GM18907 (cell line): ENCODE measurements around the gene FOXP1.
"Not testable (repeated sequence)": the region's sequence is repeated elsewhere in the genome, so short reads cannot be mapped to it uniquely, and the experiment has no call there.

ENCODE experiments used
- ATAC-seq: cut with Tn5 transposase; IDR thresholded peaks from one replicate; pipeline ENCODE4 v1.9.1; 2021; ENCODE audit warnings: mild to moderate bottlenecking, moderate library complexity; ENCODE audit not compliant: unreplicated experiment

FOXP1 gene

DNA sequence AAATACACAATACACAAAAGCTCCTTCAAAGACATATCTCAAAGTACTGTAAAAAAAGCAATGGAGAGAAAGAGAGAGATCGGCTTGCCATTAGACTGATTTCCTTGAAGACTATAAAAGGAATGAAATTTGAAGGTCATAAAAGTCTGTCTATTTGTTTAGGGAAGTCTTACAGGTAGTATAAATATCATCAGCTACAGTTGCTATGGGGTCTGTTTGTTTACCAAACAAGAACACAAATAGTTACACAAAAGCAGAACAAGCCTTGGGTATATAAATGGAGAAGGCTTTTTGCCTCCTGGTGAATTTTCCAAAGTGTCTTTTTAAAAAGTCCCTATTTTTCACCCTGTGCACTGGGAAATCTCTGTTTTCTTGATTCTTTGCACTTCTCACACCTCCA, 552.3 kb downstream of the FOXP1 start:
- ATAC-seq, result no peak

DNA sequence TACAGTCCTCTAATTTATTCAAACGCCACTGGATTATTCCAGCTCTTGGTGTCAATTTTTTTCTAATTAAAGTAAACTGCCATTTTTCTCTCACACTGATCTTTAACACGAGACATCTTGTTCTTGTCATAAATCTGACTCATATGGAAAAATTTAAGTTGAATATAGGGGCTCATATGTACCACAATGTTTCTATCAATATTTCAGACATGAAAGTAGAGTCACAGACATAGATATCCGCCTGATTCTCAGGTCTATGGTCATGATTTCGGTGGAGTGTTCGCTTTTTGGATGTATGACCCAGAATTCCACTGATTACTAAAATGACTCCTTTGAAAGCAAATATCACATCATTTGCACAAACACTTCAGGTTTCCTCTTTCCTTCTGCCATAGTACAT, 552.8 kb downstream of the FOXP1 start:
- ATAC-seq, result no peak

DNA sequence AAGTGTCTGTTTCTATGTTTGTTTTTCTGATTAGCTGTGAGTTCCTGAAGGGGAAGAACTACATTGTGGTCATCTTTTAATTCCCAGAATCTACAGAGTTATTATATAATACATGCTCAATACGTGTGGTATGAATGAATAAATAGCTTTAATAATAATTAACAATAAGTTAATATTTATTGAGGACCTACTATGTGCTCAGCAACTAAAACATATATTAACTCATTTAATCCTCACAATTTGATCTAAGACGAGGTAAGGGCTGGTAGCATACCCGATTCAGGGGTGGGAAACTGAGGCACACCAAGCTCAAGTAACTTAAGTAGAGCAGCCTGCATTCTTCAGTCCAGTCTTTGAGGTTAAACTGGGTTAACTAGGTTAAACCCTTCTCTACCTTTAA, 553.8 kb downstream of the FOXP1 start:
- ATAC-seq, result no peak

DNA sequence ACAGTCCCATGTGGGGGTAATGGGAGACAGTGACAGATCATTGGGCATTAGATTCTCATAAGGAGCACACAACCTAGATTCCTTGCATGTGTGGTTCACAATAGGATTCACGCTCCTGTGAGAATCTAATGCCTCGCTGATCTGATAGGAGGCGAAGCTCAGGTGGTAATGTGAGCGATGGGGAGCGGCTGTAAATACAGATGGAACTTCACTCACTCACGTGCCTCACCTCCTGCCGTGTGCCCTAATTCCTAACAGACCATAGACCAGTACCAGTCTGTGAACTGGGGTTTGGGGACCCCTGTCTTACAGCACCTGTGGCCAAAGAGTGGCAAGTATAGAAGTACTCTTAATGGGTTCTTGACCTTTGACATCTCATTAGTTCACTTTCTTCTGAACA, 554.7 kb downstream of the FOXP1 start:
- no peak for ATAC-seq

DNA sequence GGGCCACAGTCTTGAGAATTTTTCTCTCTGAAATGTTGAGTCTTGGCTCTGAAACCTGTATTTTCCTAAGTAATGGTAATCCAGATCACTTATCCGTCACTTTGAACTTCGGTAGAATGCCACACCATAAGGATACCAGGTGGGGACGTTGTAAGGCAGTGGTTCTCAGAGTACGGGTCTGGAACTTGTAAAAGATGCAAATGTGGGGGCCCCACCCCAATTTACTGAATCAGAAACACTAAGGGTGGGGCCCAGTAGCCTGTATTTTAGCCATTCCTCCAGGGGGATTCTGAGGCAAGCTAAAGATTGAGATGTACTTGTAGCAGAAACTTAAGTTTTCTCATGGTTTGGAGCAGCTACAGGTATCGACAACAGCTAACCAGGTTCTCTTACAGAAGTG, 555.3 kb downstream of the FOXP1 start:
- ATAC-seq, result no peak

DNA sequence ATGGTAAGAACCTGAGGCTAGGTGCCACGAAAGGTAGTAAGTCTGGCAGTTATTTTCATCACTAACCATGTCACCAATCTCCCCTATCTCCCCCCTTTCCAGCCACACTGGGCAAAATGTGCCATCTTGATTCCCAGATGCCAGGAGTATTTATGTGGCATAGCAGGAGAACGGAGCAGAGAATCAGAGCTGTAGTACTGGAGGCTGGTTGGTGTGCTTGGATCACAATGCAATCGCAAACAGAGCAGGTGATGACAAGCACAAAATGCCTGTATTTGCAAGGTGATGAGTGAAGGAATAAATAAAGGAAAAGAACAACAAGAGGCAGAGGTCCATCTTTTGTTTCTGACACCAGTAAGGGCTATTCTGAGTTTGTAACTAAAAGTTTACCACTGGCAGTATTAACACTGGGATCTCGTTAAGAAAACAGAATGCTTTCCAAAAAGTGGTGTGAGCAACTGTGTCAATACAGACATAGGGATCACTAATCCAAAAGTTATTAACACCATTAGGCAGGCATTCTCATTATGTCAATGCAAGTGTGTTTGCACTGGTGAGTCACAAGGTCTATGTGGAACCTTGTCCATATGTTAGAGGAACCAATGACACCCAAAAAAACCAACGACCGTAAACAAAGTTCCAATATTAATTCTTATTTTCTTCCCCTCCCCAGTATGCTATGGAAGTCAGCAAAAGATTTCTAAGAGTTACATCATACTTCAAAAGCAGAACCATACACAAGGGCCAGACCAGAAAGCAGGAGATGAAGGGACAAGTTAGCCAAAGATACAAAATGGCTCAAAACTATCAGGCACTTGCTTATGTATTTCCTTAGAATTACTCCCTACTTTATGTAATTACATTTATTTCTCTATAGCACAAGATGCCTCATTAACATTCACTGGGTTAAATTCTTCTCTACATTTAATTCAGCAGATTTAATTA, 556.6 kb downstream of the FOXP1 start:
- no peak for ATAC-seq

DNA sequence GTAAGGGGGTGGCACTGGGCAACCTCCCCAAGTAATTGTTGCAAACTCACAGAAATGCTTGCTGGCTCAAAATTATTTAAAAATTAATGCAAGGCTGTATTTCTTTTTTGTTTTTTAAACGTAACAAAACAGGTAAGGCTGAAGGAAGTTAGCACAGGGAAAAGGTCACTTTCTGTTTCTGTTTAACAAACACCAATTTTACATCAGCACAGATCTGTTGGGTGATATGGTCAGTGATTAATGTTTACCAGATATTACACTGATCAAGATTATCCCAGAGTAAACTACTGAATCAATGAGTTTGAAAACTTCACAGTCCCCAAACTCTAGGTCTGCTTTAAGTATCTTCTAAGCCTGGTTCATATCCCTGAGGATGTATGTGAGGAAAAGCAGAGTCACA, 558.0 kb downstream of the FOXP1 start:
- no peak for ATAC-seq

DNA sequence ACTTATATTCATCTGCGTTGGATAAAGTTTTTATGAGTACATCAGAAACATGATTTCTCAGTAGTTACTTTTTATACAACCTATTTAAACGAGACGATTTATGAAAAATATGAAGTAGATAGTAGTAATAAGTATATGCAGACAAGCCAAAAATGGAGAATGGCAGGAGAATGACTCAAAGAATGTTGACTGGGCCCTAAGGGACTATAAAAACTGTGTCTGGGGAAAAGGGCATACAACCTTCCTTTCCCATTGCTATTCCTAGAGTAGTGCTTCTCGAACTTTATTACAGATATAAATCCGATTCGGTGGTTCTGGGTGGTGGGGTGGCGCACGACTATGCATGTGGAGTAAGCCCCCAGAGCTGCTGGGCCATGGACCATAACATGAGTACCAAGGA, 558.5 kb downstream of the FOXP1 start:
- no peak for ATAC-seq

DNA sequence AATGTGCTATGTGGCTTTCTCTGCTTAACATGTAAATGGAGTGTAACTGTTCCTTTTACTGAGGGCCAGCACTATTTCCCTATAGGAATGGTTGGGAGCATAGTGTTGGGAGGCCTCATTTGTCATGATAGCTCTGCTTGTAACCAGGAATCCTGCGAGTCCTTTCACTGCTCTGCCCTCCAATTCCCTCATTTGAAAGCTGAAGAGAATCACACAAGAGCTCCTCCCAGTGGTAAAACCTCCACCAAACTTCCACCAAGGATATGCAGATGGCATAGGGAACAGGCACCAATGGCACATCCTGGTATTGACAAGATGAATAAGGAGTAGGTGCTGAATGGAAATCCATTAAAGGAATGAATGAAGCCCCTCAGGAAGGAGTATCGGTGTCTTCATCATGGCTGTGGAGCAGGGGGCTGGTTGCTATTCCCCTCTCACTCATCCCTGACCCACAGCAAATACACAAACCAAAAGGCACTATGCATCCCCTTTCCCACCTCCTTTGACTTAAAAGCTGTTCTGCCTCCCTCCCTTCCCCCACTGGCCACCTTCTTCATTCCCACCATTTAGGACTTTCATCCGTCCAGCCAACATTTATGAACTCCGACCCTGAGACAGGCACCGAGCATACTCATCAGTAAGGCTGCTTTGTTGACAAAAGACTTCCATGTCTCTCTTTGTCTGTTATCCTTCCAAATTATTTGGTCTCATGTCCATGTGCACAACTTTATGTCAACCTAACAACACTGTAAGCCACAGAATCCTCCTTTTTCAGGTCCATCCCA, 560.8 kb downstream of the FOXP1 start:
- no peak for ATAC-seq

DNA sequence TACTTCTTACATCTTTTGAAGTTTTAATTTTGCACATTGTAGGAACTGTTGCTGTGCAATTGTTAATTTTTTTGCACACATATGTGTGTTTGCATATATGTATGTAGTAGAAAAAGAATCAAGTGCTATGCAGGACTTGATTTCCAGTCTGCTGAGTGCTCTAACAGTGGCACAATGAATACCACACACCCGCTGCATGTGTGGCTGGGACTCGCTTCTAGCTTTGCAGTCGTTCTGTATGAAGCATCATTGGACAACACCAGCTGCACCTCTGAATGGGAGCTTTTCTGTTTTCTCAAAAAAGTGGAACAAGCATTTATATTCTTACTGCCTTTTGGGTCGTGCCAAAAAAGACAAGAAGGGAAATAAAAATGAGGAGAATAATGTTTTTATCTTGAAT, 564.7 kb downstream of the FOXP1 start:
- no peak for ATAC-seq

DNA sequence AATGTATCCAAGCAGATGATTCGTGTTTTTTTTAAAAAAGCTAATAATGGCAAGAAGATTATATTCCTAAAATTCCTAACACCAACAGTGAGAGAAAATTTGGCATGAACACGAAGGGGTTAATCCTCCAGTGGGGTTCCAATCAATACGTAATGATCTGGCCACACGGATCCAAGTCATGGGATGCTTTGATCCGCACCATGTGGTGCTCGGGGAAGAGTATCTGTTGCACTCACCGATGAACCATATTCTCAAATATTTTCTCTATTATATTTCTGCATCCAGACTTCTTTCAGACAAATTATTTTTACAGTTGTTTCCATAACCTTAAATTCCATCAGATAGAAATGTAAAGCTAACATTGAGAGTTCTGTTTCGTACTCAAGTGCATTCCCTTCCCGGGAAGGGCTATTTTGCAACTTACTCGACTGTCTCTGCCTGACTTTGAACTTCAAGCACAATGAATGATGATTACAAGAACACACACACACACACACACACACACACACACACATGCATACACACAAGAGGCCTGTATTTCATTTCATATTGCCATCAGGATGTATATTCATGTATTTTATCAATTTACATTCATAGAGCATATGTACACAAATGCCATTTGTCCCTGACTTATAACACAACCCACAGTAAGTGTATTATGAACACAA, 567.2 kb downstream of the FOXP1 start:
- ATAC-seq, result no peak

DNA sequence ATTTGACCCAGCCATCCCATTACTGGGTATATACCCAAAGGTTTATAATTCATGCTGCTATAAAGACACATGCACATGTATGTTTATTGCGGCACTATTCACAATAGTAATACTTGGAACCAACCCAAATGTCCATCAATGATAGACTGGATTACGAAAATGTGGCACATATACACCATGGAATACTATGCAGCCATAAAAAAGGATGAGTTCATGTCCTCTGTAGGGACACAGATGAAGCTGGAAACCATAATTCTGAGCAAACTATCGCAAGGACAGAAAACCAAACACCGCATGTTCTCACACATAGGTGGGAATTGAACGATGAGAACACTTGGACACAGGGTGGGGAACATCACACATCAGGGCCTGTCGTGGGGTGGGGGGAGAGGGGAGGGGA, 568.9 kb downstream of the FOXP1 start:
- ATAC-seq, result not testable (repeated sequence)

DNA sequence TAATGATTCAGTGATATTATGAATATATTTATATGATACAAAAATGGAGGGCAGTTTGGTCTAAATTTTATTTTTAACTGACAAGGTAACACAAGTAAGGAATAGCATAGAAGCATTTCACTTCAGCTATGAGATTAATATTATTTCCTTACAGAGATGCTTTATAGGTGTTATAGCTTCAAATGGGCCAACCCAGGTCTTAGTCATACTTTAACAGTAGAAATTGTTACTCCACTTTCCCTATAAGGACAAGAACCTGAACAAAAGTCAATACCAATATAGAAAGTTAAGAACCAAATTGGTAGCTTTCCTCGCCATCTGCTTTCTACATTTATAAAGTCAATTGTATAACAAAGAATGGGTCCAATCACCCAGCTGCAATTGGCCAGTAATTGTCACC, 570.6 kb downstream of the FOXP1 start:
- no peak for ATAC-seq

DNA sequence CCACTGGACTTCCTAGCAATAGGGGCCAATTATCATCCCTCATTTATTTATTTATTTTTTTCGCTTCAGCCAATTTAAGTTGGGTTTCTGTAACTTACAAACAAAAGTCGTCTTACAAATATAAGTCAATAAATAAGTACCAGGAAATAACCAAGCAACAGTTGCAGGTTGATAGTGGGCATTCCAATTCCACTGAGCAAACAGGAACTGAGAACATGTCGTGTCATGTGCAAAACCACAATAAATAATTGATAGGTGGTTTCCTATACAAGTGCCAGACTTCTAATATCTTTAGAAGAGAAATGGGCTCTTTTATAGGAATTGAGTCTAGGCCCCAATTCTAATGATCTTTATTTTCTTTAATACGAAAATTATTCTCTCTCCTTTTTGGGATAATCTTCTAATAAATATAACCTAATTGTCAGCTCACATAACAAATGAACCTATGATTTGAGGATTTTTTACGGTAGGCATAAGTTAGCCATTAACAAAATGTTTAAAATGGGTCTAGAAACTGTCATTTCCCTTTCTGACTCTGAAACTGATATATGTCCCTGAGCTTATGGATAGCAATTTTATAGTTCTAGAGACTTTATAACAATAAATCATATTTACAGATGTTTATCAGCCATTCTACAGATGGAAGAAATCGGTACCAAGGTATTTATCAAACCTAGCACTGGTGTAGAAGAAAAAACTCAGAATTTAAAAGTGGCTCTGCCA, 571.8 kb downstream of the FOXP1 start:
- peak; percentile 88 for ATAC-seq

DNA sequence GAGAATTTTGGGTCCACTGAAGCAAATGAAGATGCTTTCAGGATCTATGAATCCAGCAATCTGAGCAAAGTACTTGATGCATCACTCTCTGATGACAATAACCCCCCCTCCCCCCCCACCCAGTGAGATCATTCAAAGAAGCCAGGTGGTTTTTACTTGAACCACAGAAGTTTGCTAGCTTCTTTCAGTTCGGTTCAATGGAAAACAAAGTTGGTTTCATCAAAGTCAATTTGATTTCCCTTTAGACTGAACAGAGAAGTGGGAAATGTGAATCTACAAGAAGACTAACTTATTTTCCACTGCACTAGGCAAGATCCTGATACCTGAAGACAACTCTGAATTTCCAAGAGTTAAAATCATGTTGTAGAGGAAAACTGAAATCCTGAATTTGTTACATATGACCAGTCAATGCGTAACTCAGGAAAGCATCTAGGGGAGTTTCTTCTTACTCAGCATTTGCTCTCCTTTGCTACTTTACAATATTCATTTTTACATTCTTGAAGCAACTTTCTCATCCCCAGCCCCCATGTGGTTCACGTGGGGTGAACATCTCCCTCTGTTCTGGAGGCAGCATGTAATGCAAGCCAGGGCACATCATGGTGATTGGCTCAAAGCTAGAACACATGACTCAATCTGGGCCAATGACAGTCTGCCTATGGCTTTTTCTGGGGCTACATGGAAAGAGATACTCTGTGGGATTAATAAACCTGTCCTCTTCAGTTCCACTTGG, 572.6 kb downstream of the FOXP1 start:
- peak; percentile 79 for ATAC-seq

DNA sequence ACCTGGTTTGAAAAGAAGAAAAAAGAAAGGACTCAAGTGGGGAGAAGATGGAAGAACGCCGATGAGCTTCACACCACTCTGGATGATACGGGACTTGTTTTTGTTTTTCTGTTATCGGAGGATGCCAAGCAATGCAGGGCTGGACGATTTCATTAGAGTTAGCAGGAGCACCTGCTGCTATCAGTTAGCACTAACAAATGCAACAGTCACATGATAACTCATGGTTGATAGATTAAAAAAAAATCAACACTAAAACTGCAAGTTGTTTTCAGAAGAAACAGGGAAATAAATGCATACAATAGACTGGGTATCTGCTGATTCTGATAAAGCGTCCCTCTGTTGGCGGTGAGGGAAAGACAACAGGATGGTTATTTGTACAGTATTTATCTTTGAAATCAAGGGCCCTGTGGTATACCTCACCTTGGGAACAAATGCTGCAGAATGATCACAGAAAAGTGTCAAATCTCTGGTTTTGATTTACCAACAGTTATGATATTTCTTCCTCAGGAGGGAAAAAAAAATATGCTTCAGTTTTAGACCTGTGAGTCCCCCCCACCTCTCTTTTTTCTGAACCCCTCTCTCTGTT, 575.1 kb downstream of the FOXP1 start:
- no peak for ATAC-seq

DNA sequence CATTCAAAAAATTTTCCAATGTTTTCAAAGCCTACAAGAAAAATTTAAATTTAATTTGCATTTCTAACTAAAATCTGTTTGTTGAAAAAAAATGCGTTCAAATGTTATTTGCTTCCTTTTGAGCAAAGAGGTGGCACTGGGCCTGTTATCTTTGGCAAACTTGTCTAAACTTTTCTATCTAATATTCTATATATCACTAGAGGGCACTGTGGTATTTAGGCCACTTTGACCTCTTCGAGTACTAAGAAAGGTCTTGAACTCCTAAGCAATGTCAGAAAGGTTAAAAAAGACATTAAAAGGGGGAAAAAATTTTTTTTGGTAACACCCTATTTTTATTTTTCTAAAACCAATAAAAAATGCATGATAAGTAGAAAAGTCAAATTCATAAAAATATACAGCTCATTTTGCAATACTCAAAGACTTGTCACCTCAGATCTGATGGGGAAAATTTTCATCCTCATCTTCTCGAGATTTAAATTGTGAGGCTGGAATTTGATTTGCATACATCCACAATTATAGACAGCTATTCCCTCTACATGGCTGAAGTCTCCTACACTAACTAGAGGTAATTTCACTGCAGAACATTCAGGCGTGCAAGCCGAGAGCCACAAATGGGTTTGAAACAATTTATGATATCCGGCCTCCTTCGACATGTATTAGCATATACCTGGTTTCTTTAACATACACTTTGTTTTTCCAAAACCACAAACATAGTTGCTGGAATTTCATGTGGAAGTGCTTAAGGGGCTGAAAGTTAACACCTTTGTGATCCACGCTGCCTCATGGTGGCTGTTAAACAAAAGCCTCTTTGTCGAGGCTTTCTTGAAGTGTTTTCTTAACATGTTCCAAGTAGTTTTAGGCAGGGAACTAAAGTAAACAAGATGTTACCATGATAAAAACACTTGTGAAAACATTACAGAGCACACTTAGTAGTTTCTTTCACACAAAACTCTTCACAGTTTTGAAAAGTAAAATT, 576.4 kb downstream of the FOXP1 start:
- ATAC-seq, result no peak

DNA sequence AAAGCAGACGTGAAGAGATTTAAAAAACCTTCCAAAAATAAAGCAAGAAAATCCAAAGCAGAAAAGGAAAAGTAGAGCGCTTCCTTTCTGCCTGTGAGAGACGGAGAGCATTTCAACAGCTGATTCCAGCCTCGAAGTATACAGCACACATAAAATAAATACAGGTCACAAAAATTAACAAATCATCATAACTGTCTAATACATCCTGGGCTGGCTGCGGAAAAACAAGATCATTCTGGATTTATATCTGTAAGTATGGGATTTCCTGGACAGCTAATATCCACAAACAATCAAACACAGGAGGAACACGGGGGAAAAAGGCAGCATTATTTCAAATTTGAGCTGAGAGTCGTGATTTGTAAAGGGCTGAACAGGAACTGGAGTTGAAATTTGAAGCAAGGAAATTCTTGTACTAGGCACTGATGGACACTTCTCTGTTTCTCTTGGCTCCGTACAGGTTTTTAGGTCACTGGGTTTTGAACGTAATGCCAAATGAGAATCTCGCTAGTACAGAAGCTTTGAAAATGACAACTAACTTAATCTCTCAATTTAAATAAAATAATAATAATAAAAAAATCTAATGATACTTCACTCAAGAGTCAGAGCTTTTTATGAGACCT, 577.7 kb downstream of the FOXP1 start:
- no peak for ATAC-seq
